Uterus (tissue), 2 donors: Measurements from ENCODE around the gene PRSS22.

Experiments used
- POLR2A ChIP-seq, 2 donors: fragments of 450-650 bp; IDR thresholded peaks; one replicate each; pipeline ENCODE4 v1.6.1; 2016; ENCODE audit warnings: antibody characterized with exemption in 2 of 2, mild to moderate bottlenecking in 1 of 2, moderate library complexity in 1 of 2
- TF ChIP-seq, protein P1 (sequence below), 4 experiments: fragments of 200-600 bp in 2 of 4; fragments of 450-650 bp in 2 of 4; sonication (generic) in 2 of 4; IDR thresholded peaks; one replicate each; pipeline ENCODE4 v1.5.1; 2016 to 2019; ENCODE audit warnings: antibody characterized with exemption in 4 of 4, mild to moderate bottlenecking in 2 of 4, moderate library complexity in 1 of 4

DNA sequence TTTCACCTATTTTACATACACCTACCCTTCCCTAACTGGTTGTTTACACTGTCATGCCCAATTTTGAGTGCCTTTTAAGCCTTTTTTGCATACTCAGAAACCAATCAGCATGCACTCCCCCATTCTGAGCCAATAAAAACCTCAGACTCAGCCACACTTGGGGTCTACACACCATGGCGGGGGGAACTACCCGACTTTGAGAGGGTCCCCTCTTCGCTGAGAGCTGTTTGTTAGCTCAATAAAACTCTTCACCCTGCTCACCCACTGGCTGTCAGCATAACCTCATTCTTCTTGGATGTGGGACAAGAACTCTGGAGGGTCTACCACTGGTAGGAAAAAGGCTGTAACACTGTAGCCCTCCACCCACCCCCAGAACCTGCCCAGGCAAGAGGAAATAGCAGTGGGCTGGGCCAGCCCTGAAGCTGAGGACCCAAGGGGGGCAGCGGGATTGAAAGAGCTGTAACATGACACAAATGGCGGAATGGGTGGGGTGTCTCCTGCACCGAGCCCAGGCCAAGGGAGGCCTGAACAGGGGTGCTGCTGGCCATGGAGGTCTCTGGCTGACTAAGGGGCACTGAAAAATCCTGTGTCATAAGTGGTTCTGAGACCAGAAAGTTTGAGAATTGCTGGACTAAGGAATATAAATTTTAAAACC is 22.0 kb upstream of the PRSS22 start:
- TF ChIP-seq POLR2A (IDR thresholded peaks at IDR 0.05): no peak
- TF ChIP-seq, protein P1, sequence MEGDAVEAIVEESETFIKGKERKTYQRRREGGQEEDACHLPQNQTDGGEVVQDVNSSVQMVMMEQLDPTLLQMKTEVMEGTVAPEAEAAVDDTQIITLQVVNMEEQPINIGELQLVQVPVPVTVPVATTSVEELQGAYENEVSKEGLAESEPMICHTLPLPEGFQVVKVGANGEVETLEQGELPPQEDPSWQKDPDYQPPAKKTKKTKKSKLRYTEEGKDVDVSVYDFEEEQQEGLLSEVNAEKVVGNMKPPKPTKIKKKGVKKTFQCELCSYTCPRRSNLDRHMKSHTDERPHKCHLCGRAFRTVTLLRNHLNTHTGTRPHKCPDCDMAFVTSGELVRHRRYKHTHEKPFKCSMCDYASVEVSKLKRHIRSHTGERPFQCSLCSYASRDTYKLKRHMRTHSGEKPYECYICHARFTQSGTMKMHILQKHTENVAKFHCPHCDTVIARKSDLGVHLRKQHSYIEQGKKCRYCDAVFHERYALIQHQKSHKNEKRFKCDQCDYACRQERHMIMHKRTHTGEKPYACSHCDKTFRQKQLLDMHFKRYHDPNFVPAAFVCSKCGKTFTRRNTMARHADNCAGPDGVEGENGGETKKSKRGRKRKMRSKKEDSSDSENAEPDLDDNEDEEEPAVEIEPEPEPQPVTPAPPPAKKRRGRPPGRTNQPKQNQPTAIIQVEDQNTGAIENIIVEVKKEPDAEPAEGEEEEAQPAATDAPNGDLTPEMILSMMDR (IDR thresholded peaks at IDR 0.05): no peak
